ENCODE measurements around the gene TOX4. TPM values are rescaled to one million over a fixed set of nuclear protein-coding genes. Genes with fewer than 3 reads are reported as not detected.

Gene TOX4
- total and polyA plus RNA-seq, 2 of the 4 experiments (the other 2 are of a cell fraction) = 26.7 to 56.6 TPM

- Histone ChIP-seq H2AK9ac (replicated peaks; ENCODE audit: low read depth, low read length, poor library complexity) (no peak overlapping the region), H3K9ac (ENCODE audit: low read depth, low read length) (no peak overlapping the region), H3K9me1 (ENCODE audit: insufficient read depth, low read length) (peaks cover 3% of the 10 kb centered on the region; the same call in 1 of the 2 replicates), H3K56ac (ENCODE audit: extremely low read depth, insufficient read depth, low read length) (no peak overlapping the region), H3K36me3 (ENCODE audit: control insufficient read depth, insufficient read depth, low read length) (peaks cover 48% of the 10 kb centered on the region), H4K8ac (ENCODE audit: low read depth in 2 of 2, low read length in 2 of 2) (no peak overlapping the region), H2BK15ac (ENCODE audit: low read depth, low read length) (no peak overlapping the region), H2BK120ac (ENCODE audit: low read depth, low read length) (no peak overlapping the region), H3K4me3 (ENCODE audit: insufficient read depth, low read depth, low read length) (no peak overlapping the region), H4K5ac (ENCODE audit: low read depth, low read length) (no peak overlapping the region), H3K4ac (ENCODE audit: low read depth, low read length) (no peak overlapping the region), H3K79me1 (ENCODE audit: low read depth in 1 of 2, low read length in 2 of 2) (peaks cover 4 to 9% of the 10 kb centered on the region in 2 experiments; a peak in 2 of 4 replicates), H3K27me3 (ENCODE audit: control insufficient read depth, insufficient read depth, low read length) (no peaks in the 10 kb centered on the region), H2BK5ac (ENCODE audit: low read depth, low read length, poor library complexity, severe bottlenecking) (peak overlapping the region; percentile 42), H3K27ac (ENCODE audit: insufficient read depth, low read length) (peak overlapping the region; percentile 69; the same call in 1 of the 2 replicates), H3K4me1 (ENCODE audit: control insufficient read depth, insufficient read depth, low read length) (peaks cover 6% of the 10 kb centered on the region), H3K4me2 (ENCODE audit: low read depth, low read length) (no peak overlapping the region; the same call in 1 of the 2 replicates), H2BK20ac (ENCODE audit: low read depth, low read length) (no peak overlapping the region), H3K23ac (ENCODE audit: low read depth, low read length) (no peak overlapping the region), H3K9me3 (ENCODE audit: control insufficient read depth, insufficient read depth, low read length) (no peaks in the 10 kb centered on the region), H3K18ac (ENCODE audit: low read depth, low read length) (no peak overlapping the region), H2AFZ (replicated peaks; ENCODE audit: low read length, poor library complexity) (no peak overlapping the region), H4K20me1 (ENCODE audit: insufficient read depth, low read length) (no peaks in the 10 kb centered on the region), H4K91ac (ENCODE audit: insufficient read depth, low read depth, low read length) (no peak overlapping the region), H3K14ac (replicated peaks; ENCODE audit: low read depth, low read length) (no peak overlapping the region), H2AK5ac (ENCODE audit: low read depth, low read length) (no peak overlapping the region)
- DNase-seq (peak; percentile 80), ATAC-seq (ENCODE audit: low read depth) (peak; percentile 65)
- dilution Hi-C loops (cut with HindIII; ENCODE audit: low sequenced_read_pairs, unreplicated experiment) (no loop called here), intact Hi-C loops (cut with micrococcal nuclease) (no loop called here), in situ Hi-C loops (cut with MboI; ENCODE audit: low sequenced_read_pairs) (loop anchor here (5.0 kb wide), 1 partner anchor 56 kb away; no protein-coding TSS in a partner anchor)
- no TSS peak for BruUV-seq (replicated peaks)
- 60% methylated on average over 1 of the region's 2 CpGs; no CpG with 5 or more reads in 1 of the 2 experiments for WGBS, 2 experiments (ENCODE audit: extremely low coverage in 2 of 2, insufficient read length in 1 of 2)
- ChIA-PET CTCF (no interaction called here), POLR2A (ENCODE audit: unreplicated experiment) (no interaction called here)
- TF ChIP-seq, protein P1, sequence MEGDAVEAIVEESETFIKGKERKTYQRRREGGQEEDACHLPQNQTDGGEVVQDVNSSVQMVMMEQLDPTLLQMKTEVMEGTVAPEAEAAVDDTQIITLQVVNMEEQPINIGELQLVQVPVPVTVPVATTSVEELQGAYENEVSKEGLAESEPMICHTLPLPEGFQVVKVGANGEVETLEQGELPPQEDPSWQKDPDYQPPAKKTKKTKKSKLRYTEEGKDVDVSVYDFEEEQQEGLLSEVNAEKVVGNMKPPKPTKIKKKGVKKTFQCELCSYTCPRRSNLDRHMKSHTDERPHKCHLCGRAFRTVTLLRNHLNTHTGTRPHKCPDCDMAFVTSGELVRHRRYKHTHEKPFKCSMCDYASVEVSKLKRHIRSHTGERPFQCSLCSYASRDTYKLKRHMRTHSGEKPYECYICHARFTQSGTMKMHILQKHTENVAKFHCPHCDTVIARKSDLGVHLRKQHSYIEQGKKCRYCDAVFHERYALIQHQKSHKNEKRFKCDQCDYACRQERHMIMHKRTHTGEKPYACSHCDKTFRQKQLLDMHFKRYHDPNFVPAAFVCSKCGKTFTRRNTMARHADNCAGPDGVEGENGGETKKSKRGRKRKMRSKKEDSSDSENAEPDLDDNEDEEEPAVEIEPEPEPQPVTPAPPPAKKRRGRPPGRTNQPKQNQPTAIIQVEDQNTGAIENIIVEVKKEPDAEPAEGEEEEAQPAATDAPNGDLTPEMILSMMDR (conservative IDR thresholded peaks at IDR 0.05; ENCODE audit: low read depth, low read length) = no peak
- TF ChIP-seq POLR2A (IDR thresholded peaks at IDR 0.05; ENCODE audit: low read depth, low read length) = no peak
- no peak for TF ChIP-seq MAFK (IDR thresholded peaks at IDR 0.05; ENCODE audit: low read depth, low read length)
- TF ChIP-seq CEBPB (IDR thresholded peaks at IDR 0.05; ENCODE audit: low read depth, low read length) = no peak
- TF ChIP-seq SMC3 (IDR thresholded peaks at IDR 0.05; ENCODE audit: low read depth, low read length) = no peak
- TF ChIP-seq MXI1 (IDR thresholded peaks at IDR 0.05; ENCODE audit: borderline replicate concordance, low read depth, low read length) = no peak
- TF ChIP-seq ELK1 (IDR thresholded peaks at IDR 0.05; ENCODE audit: borderline replicate concordance, low read depth, low read length) = no peak
- TF ChIP-seq BHLHE40 (IDR thresholded peaks at IDR 0.05; ENCODE audit: low read depth, low read length) = no peak
- no peak for TF ChIP-seq NFE2L2 (IDR thresholded peaks at IDR 0.05; ENCODE audit: low read depth, low read length)
- no peak for TF ChIP-seq CHD1 (IDR thresholded peaks at IDR 0.05; ENCODE audit: low read depth, low read length)
- TF ChIP-seq RAD21 (IDR thresholded peaks at IDR 0.05; ENCODE audit: low read length) = no peak
- no peak for TF ChIP-seq FOS (IDR thresholded peaks at IDR 0.05; ENCODE audit: low read depth, low read length)
- TF ChIP-seq, protein P2, sequence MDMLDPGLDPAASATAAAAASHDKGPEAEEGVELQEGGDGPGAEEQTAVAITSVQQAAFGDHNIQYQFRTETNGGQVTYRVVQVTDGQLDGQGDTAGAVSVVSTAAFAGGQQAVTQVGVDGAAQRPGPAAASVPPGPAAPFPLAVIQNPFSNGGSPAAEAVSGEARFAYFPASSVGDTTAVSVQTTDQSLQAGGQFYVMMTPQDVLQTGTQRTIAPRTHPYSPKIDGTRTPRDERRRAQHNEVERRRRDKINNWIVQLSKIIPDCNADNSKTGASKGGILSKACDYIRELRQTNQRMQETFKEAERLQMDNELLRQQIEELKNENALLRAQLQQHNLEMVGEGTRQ (IDR thresholded peaks at IDR 0.05; ENCODE audit: low read depth, low read length) = no peak
- no peak for TF ChIP-seq RCOR1 (IDR thresholded peaks at IDR 0.05; ENCODE audit: insufficient replicate concordance, low read length)
Observed at GRCh38 chr14:21496453-21496852, 19.5 kb downstream of the TOX4 start.

Data from IMR-90 (cell line).